PFSK-1 (cell line): ENCODE measurements around the gene SPRING1.

Source experiments
- FOXP2 ChIP-seq: optimal IDR thresholded peaks from 2 replicates; pipeline ENCODE3; 2011; ENCODE audit warnings: borderline replicate concordance, control low read depth, inconsistent platforms; ENCODE audit not compliant: insufficient read depth; ENCODE audit errors: extremely low read length, extremely low read depth
- POLR2AphosphoS5 ChIP-seq: IDR thresholded peaks from 2 replicates; pipeline ENCODE4 v1.6.1; 2012; ENCODE audit warnings: low read depth, mild to moderate bottlenecking, control low read depth, low read length, moderate library complexity
- SIN3A ChIP-seq: IDR thresholded peaks from 2 replicates; pipeline ENCODE4 v1.6.1; 2012; ENCODE audit warnings: mild to moderate bottlenecking, low read length, moderate library complexity, borderline replicate concordance; ENCODE audit not compliant: insufficient read depth
- TAF1 ChIP-seq: IDR thresholded peaks from 2 replicates; pipeline ENCODE4 v1.6.1; 2012; ENCODE audit warnings: low read length, control low read depth, borderline replicate concordance; ENCODE audit not compliant: insufficient read depth
- TF ChIP-seq, protein P1 (sequence below), 2 experiments: IDR thresholded peaks; 2 replicates each; pipeline versions ENCODE4 v1.6.1 to v1.8.0; 2011 to 2012; ENCODE audit warnings: low read depth in 2 of 2, low read length in 2 of 2, control low read depth in 1 of 2, inconsistent platforms in 1 of 2, mild to moderate bottlenecking in 1 of 2, moderate library complexity in 1 of 2; ENCODE audit not compliant: insufficient read depth in 1 of 2

Gene SPRING1

DNA sequence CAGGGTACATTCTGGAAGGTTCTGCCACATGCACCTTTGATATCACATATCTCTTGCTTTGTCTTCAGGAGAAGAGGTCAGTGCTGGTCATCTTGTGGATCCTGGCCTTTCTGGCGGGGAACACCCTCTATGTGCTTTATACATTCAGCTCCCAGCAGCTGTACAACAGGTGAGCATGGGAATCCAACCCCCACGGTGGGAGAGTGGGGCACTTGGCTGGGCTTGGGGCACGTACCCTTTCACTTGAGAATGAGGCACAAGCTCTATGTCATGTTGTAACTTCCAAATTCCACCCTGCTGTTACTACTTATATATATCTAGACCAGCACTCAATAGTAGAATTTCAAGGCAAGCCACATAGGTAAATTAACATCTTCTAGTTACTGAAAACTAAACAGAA is 28.9 kb upstream of the SPRING1 start:
- no peak for TF ChIP-seq FOXP2

- TF ChIP-seq, protein P1, sequence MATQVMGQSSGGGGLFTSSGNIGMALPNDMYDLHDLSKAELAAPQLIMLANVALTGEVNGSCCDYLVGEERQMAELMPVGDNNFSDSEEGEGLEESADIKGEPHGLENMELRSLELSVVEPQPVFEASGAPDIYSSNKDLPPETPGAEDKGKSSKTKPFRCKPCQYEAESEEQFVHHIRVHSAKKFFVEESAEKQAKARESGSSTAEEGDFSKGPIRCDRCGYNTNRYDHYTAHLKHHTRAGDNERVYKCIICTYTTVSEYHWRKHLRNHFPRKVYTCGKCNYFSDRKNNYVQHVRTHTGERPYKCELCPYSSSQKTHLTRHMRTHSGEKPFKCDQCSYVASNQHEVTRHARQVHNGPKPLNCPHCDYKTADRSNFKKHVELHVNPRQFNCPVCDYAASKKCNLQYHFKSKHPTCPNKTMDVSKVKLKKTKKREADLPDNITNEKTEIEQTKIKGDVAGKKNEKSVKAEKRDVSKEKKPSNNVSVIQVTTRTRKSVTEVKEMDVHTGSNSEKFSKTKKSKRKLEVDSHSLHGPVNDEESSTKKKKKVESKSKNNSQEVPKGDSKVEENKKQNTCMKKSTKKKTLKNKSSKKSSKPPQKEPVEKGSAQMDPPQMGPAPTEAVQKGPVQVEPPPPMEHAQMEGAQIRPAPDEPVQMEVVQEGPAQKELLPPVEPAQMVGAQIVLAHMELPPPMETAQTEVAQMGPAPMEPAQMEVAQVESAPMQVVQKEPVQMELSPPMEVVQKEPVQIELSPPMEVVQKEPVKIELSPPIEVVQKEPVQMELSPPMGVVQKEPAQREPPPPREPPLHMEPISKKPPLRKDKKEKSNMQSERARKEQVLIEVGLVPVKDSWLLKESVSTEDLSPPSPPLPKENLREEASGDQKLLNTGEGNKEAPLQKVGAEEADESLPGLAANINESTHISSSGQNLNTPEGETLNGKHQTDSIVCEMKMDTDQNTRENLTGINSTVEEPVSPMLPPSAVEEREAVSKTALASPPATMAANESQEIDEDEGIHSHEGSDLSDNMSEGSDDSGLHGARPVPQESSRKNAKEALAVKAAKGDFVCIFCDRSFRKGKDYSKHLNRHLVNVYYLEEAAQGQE (IDR thresholded peaks at IDR 0.05; ENCODE audit: insufficient read depth in 1 of 2, low read depth in 2 of 2, low read length in 2 of 2): peak in 1 of 2 experiments; percentile 53; a peak in 1 of 4 replicates
- TF ChIP-seq SIN3A (no peak), TAF1 (no peak), FOXP2 (no peak), POLR2AphosphoS5 (no peak)
Observed at GRCh38 chr12:116766285-116766684, 28.4 kb upstream of the SPRING1 start.

DNA sequence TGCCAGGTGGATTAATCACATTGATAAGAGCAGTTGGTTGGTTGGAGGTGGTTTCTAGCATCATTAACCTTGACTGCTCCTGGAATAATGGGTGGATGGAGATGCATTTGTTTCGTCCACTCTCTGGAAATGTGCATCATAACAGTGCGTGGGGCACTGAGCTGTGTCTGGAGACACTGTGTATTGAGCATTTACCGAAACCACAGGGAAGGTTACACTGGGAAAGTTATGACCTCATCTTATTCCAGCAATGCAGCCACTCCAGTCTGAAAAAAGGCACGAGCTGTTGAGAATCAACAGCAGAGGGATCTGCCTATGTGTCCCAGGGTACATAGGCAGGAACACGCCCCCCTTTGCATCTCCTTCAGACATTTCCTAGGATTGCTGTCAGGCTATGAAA is 27.4 kb upstream of the SPRING1 start:
- TF ChIP-seq, protein P1 (IDR thresholded peaks at IDR 0.05; ENCODE audit: insufficient read depth in 1 of 2, low read depth in 2 of 2, low read length in 2 of 2): no peak
- TF ChIP-seq TAF1 (no peak), SIN3A (no peak), POLR2AphosphoS5 (no peak), FOXP2 (no peak)

- no peak for TF ChIP-seq TAF1
- no peak for TF ChIP-seq POLR2AphosphoS5
- TF ChIP-seq SIN3A: no peak
- no peak for TF ChIP-seq FOXP2
- TF ChIP-seq, protein P1 (IDR thresholded peaks at IDR 0.05; ENCODE audit: insufficient read depth in 1 of 2, low read depth in 2 of 2, low read length in 2 of 2): no peak
Observed at GRCh38 chr12:116761499-116761898, 23.6 kb upstream of the SPRING1 start.

- TF ChIP-seq, protein P1 (IDR thresholded peaks at IDR 0.05; ENCODE audit: insufficient read depth in 1 of 2, low read depth in 2 of 2, low read length in 2 of 2): no peak
- no peak for TF ChIP-seq SIN3A
Observed at GRCh38 chr12:116760622-116761020, 22.8 kb upstream of the SPRING1 start.
